Activated T-cell treated with anti-CD3 and anti-CD28 coated beads, Interleukin-2, amount 50 U/mL, for 4 hours (primary cell): Measurements from ENCODE around the gene MTARC2. TPM values are rescaled to one million over a fixed set of nuclear protein-coding genes. Genes with fewer than 3 reads are reported as not detected.
"Not testable (repeated sequence)": the region's sequence is repeated elsewhere in the genome, so short reads cannot be mapped to it uniquely, and the experiment has no call there.

ENCODE experiments used
- ATAC-seq, 2 donors: fragments of 200-7000 bp; cut with Tn5 transposase; one replicate each; pipeline ENCODE4 v1.10.0; 2021
- DNase-seq: peaks from one replicate; pipeline ENCODE4 v3.0.0-alpha.2; 2020
- H3K27me3 Mint-ChIP-seq: one replicate; pipeline ENCODE4 v1.8.0; 2021; ENCODE audit warnings: low read depth, mixed read lengths
- H3K36me3 Mint-ChIP-seq: one replicate; pipeline ENCODE4 v1.8.0; 2022; ENCODE audit warnings: mixed read lengths; ENCODE audit not compliant: insufficient read depth
- H3K4me1 Mint-ChIP-seq: one replicate; pipeline ENCODE4 v1.8.0; 2021; ENCODE audit warnings: low read depth, mixed read lengths
- H3K4me3 Mint-ChIP-seq: one replicate; pipeline ENCODE4 v1.8.0; 2021; ENCODE audit warnings: mild to moderate bottlenecking, moderate library complexity, mixed read lengths
- H3K9me3 Mint-ChIP-seq: one replicate; pipeline ENCODE4 v1.8.0; 2021; ENCODE audit warnings: mixed read lengths
- total RNA-seq, 3 donors: library from RNA; stranded (reverse); gene quantifications; one replicate each; pipeline ENCODE4 v1.2.1, GENCODE V29; 2021

The MTARC2 gene
- total RNA-seq, 3 donors from 2014 or later: 0.29 TPM; not detected in 2

DNA sequence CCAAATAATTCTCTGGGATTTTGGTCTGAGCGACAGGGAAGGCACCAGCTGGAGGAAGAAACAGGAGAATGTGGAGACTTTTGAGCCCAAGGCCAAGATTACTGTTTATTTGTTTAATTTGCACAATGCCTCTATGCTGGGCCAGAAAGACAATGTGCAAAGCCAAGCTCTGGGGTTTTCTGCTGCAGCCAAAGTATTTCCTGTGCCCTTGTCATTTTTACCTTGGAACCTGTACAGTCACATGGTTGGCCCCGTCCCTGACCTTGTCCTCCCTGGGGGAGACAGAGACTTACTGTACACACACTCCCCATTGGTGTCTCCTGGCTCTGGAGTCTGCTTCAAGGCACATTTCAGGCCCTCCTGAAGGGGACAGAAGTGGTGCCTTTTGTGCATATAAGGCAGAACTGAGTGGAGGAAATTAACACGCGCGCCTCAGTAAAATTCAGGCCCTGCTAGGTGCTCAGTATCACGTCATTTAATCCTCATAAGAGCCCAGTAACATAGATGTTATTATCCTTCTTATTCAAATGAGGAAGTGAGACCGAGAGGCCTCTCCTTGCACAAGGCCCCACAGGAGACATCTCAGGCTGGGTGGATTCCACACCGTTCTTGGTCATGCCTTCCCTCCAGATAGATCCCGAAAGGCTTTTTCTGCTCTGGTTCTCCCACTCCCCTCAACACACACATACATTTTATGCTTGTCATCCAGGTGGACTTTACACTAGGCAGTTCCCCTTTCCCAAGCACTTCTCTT, 36.9 kb upstream of the MTARC2 start:
- peaks cover 6% of the 10 kb centered on the region for H3K9me3 Mint-ChIP-seq
- DNase-seq (no peak), ATAC-seq (no peak)
- no peaks in the 10 kb centered on the region for H3K4me1 Mint-ChIP-seq
- no peak overlapping the region for H3K4me3 Mint-ChIP-seq
- H3K36me3 Mint-ChIP-seq: no peaks in the 10 kb centered on the region
- H3K27me3 Mint-ChIP-seq: peaks cover 2% of the 10 kb centered on the region

DNA sequence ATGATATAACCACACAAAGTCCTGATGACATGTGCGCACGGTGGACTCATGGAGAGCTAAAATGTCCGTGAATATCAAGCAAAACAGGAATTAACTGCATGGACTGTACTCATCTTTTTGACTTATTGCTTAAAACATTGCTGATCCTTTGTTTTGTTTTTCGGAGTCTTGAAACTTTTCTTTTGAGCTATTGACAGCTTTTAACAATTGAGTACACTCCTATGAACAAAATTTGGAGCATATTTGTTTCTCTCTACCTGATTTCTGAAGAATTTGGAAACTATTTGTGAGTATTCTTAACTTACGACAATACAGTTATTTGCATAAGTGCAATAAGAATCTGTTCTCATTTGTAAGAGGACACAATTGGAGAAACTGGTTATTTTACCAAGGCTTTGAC, 32.1 kb upstream of the MTARC2 start:
- H3K9me3 Mint-ChIP-seq, H3K4me1 Mint-ChIP-seq, H3K36me3 Mint-ChIP-seq, ATAC-seq, DNase-seq, H3K4me3 Mint-ChIP-seq: not testable (repeated sequence)
- H3K27me3 Mint-ChIP-seq: peaks cover 19% of the 10 kb centered on the region

DNA sequence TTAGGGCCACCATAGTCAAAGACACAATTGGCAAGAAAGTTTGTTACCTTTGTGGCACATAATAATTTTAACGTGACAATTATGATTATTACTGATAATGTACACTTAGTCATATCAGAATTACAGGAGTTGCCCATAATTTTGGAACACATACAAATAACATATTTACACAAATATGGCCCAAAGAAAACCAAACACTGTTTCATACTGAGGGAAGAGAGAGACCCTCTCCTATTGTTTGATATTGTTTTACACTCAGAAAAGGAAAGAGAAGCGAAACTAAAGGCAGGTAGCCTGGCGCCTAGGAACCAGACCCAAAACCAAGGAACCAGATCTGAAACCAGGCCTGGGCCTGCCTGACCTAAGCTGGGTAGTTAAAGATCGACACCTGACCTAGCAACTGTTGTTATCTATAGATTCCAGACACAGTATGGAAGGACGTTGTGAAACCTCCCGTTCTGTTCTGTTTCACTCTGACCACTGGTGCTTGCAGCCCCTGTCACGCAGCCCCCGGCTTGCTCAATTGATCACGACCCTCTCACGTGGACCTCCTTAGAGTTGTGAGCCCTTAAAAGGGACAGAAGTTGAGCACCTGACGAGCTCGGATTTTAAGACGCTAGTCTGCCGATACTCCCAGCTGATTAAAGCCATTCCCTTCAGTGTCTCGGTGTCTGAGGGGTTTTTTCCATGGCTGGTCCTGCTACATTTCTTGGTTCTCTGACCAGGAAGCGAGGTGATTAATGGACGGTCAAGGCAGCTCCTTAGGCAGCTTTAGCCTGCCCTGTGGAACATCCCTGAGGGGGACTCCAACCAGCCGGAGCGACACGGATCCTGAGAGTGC, 30.1 kb upstream of the MTARC2 start:
- DNase-seq (no peak), ATAC-seq (no peak)
- Mint-ChIP-seq H3K4me1 (no peaks in the 10 kb centered on the region), H3K4me3 (no peak overlapping the region), H3K9me3 (peaks cover 6% of the 10 kb centered on the region), H3K27me3 (peaks cover 23% of the 10 kb centered on the region), H3K36me3 (no peaks in the 10 kb centered on the region)

DNA sequence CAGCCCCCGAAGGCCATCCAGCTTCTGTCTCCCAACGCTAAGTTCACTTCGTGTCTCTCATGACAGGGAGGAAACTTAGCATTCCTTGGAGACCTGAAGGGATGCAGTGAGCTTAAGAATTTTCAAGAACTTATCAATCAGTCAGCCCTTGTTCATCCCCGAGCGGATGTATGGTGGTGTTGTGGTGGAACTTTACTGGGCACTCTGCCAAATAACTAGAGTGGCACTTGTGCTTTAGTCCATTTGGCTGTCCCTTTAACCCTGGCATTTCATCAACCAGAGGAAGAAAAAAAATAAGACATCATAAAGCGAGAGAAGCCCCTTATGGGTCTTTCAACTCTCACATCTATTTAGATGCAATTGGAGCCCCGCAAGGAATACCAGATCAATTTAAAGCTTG, 26.9 kb upstream of the MTARC2 start:
- not testable (repeated sequence) for ATAC-seq, H3K4me1 Mint-ChIP-seq, H3K9me3 Mint-ChIP-seq, DNase-seq, H3K4me3 Mint-ChIP-seq, H3K36me3 Mint-ChIP-seq
- H3K27me3 Mint-ChIP-seq: peaks cover 24% of the 10 kb centered on the region

DNA sequence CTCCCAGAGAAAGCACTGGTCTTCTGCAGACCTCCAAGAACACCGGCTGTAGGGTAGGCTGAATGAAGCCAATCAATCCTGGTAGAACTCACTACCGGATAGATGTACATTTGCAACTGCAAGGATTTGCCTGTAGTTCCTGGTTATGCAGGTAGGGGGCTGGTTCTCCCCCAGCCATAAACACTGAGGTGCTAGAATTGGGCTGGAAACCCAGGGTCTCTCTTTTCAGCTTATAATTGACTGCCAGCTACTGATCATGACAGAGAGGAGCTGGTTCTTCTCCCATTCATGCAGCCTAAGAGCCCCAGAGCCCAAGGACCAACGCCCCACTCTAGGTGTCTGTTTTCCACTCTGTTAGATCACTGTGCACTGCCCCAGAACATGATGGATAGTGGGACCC, 21.5 kb upstream of the MTARC2 start:
- no peak for ATAC-seq
- H3K27me3 Mint-ChIP-seq: peaks cover 3% of the 10 kb centered on the region
- H3K36me3 Mint-ChIP-seq: no peaks in the 10 kb centered on the region
- peaks cover 2% of the 10 kb centered on the region for H3K9me3 Mint-ChIP-seq
- H3K4me1 Mint-ChIP-seq: no peaks in the 10 kb centered on the region
- H3K4me3 Mint-ChIP-seq: no peak overlapping the region
- no peak for DNase-seq

DNA sequence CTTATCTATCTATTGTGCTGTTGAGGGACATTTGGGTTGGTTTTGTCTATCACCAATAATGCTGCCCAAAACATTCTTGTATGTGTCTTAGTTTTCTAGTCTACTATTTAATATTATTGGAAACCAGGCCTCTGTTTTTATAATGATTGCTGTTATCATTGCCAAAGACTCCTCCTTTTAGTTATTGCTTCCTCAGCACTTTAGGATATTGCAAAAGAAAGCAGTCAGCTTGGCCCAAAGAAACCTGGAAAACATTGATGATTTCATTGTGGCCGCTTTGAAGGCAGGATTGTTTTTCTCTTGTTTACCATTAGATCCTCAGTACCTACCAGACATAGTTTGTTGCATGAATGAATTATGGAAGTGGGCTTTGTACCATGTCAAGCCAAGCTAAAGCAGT, 20.6 kb upstream of the MTARC2 start:
- Mint-ChIP-seq H3K36me3 (no peaks in the 10 kb centered on the region), H3K4me1 (peaks cover 5% of the 10 kb centered on the region), H3K9me3 (peaks cover 3% of the 10 kb centered on the region), H3K27me3 (peaks cover 3% of the 10 kb centered on the region), H3K4me3 (no peak overlapping the region)
- ATAC-seq: no peak
- no peak for DNase-seq

DNA sequence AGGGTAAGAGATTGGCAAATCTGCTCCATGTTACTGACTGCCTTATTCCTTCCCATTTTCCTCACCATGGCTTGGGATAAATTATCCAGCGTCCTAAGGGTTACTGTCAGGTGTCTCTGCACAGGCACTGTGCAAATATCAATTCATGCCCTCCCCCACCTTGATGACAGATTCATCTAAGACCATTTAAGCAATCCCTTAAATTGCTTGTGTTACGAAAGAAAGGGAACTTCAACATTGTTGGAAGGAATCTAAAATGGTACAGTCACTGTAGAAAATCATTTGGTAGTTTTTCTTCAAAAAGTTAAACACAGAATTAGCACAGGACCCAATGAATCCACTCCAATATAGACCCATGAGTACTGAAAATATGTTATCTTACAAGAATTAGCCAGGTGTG, 17.6 kb upstream of the MTARC2 start:
- Mint-ChIP-seq H3K9me3 (peaks cover 3% of the 10 kb centered on the region), H3K4me3 (no peak overlapping the region), H3K4me1 (peaks cover 10% of the 10 kb centered on the region), H3K27me3 (peaks cover 3% of the 10 kb centered on the region), H3K36me3 (no peaks in the 10 kb centered on the region)
- ATAC-seq (no peak), DNase-seq (no peak)

DNA sequence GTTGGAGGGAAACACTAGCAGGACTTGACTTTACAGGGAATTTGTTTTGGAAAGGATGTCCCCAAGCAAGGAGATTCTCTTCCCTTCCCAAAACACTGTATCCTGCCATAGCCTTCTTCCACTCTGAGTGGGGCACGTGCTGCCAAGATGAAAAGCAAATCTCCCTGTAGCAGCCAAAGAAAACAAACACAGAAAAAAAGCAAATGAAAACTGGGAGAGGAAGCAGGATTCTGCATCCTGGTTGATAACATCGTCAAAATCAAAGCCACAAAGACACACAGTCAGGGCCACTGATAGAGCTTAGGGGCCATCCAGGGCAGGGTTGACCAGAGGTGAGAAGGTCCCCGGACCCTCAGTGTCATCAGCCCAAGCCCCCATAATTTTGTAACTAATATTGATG, 16.0 kb upstream of the MTARC2 start:
- Mint-ChIP-seq H3K9me3 (peaks cover 3% of the 10 kb centered on the region), H3K4me1 (peaks cover 10% of the 10 kb centered on the region), H3K27me3 (no peaks in the 10 kb centered on the region), H3K36me3 (no peaks in the 10 kb centered on the region), H3K4me3 (no peak overlapping the region)
- no peak for DNase-seq
- ATAC-seq: no peak

DNA sequence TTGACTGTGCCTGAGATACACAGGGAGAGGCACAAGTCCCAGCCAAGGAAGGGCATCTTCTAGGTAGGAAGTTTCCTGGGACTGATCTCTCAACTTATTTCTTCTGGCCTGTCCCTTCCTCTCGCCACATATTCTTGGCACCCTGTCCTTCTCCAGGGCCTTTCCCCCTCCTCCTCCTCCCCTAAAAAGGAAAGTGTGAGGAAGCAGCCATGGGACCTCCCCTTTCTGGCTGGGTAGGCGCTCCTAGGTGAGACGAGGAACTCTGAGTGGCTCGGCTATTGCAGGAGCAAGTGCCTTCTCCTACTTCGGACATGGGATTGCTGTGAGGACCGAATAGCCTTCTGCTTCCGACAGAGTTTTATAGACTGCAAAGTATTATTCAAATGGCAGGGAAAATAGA, 15.5 kb upstream of the MTARC2 start:
- no peaks in the 10 kb centered on the region for H3K27me3 Mint-ChIP-seq
- H3K4me1 Mint-ChIP-seq: peaks cover 10% of the 10 kb centered on the region
- H3K36me3 Mint-ChIP-seq: no peaks in the 10 kb centered on the region
- ATAC-seq: no peak
- no peak for DNase-seq
- peaks cover 3% of the 10 kb centered on the region for H3K9me3 Mint-ChIP-seq
- no peak overlapping the region for H3K4me3 Mint-ChIP-seq

DNA sequence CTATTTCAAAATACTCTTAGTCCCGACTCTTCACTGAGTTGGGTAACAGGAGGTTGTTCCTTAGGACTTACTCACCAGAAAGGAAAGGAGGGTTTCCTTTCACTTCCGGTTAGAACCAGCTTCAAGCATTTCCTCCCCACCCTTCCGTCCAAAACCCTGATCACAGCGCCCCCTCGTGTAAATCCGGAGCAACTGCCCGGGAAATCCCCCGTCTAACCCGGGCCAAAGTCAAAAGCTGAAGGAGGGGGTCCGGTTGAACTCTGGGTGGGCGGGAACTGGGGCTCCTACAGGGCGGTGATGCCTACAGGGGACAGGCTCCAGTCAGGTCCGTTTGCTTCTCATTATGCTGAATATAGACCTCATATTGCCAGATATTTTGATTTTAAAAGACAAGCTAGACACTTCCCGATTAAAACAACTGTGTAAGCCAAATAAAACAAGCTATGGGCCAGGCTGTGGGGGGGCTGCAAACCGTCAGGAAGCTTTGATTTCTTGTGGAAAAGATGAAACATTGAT, 15.0 kb upstream of the MTARC2 start:
- ATAC-seq (peak; percentile 84 to 95), DNase-seq (peak; percentile 68)
- Mint-ChIP-seq H3K9me3 (peaks cover 3% of the 10 kb centered on the region), H3K4me1 (peaks cover 10% of the 10 kb centered on the region), H3K4me3 (no peak overlapping the region), H3K36me3 (no peaks in the 10 kb centered on the region), H3K27me3 (no peaks in the 10 kb centered on the region)

DNA sequence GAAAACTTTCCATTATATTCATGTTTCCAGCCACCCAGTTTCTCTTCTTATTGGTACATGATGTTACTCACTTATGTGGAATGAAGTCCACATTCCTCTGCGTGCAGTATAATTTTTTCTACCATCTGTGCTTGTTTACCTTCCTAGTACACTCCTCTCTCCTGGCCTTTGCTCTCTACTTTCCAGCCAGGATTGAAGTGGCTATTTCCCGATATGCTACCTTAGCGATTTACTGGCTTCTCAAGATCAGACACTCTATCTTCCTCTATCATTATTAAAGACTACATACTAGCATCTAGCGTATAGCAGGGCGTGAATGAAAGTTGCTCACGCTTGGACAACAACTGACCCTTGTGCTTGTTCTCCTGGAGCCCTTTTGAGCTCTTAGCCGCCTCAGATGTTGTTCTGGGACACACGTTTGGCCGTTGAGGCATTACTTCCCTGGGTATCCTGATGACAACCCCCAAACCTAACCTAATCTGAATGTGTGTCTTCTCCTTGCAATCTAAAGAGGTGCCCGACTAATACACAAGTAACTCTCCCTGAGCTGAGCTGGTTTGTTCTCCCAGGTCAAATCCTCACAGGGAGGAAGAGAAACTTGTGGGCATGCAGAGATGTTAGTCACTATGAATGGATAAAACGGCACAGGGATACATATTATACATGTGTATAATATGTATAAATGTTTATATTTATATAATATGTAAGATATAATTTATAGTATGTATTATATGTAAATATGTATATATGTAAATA, 13.4 kb upstream of the MTARC2 start:
- no peak overlapping the region for H3K4me3 Mint-ChIP-seq
- H3K9me3 Mint-ChIP-seq: peaks cover 3% of the 10 kb centered on the region
- peaks cover 4% of the 10 kb centered on the region for H3K27me3 Mint-ChIP-seq
- no peak for DNase-seq
- no peak for ATAC-seq
- H3K4me1 Mint-ChIP-seq: peaks cover 10% of the 10 kb centered on the region
- H3K36me3 Mint-ChIP-seq: no peaks in the 10 kb centered on the region

DNA sequence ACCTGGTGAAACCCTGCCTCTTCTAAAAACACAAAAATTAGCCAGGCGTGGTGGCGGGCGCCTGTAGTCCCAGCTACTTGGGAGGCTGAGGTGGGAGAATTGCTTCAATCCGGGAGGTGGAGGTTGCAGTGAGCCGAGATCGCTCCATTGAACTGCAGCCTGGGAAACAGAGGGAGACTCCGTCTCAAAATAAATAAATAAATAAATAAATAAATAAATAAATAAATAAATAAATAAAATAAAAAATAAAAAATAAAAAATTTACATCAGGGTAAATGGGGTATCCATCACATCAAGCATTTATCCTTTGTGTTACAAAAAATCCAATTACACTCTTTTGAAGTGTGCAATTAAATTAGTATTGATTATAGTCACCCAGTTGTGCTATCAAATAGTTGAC, 11.8 kb upstream of the MTARC2 start:
- DNase-seq, H3K36me3 Mint-ChIP-seq, H3K4me3 Mint-ChIP-seq, ATAC-seq, H3K9me3 Mint-ChIP-seq: not testable (repeated sequence)
- Mint-ChIP-seq H3K27me3 (peaks cover 11% of the 10 kb centered on the region), H3K4me1 (peaks cover 10% of the 10 kb centered on the region)

DNA sequence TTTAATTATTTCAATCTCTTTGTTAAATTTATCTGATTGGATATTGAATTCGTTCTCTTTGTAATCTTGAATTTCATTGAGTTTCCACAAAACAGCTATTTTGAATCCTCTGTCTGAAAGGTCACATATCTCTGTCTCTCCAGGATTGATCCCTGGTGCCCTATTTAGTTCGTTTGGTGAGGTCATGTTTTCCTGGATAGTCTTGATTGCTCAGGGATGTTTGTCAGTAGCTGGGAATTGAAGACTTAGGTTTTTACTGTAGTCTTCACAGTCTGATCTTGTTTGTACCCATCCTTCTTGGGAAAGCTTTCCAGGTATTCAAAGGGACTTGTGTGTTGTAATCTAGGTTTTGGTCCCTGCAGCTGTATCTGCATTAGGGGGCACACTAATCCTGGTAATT, 6.8 kb upstream of the MTARC2 start:
- Mint-ChIP-seq H3K27me3 (peaks cover 20% of the 10 kb centered on the region), H3K4me1 (no peaks in the 10 kb centered on the region), H3K4me3 (no peak overlapping the region)

DNA sequence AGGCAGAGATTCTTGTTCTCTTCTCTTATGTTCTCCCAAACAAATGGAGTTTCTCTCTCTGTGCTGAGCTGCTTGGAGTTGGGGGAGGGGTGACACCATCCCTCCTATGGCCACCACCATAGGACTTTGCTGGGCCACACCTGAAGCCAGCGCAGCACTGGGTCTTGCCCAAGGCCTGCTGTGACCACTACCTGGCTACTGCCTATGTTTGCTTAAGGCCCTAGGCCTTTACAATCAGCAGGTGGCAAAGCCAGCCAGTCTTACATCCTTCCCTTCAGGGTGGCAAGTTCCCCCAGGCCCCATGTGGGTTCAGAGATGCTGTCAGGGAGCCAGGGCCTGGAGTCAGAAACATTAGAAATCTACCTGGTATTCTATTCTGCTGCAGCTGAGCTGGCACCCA, 6.3 kb upstream of the MTARC2 start:
- peaks cover 24% of the 10 kb centered on the region for H3K27me3 Mint-ChIP-seq
- H3K4me3 Mint-ChIP-seq: no peak overlapping the region

More for the DNA sequence above, 6.8 kb upstream of the MTARC2 start:
- no peaks in the 10 kb centered on the region for H3K9me3 Mint-ChIP-seq
- no peak for ATAC-seq
- H3K36me3 Mint-ChIP-seq: no peaks in the 10 kb centered on the region
- no peak for DNase-seq

More for the DNA sequence above, 6.3 kb upstream of the MTARC2 start:
- Mint-ChIP-seq H3K36me3 (no peaks in the 10 kb centered on the region), H3K9me3 (no peaks in the 10 kb centered on the region), H3K4me1 (no peaks in the 10 kb centered on the region)
- DNase-seq (no peak), ATAC-seq (no peak)
